GM12874 (cell line): Measurements from ENCODE around the gene PKNOX2.

Source experiments
- TF ChIP-seq, protein P1 (sequence below): IDR thresholded peaks from 2 replicates; pipeline ENCODE4 v1.5.1; 2011; ENCODE audit warnings: low read depth, mild to moderate bottlenecking, control low read depth, low read length, moderate library complexity; ENCODE audit not compliant: insufficient read depth

Gene PKNOX2

DNA sequence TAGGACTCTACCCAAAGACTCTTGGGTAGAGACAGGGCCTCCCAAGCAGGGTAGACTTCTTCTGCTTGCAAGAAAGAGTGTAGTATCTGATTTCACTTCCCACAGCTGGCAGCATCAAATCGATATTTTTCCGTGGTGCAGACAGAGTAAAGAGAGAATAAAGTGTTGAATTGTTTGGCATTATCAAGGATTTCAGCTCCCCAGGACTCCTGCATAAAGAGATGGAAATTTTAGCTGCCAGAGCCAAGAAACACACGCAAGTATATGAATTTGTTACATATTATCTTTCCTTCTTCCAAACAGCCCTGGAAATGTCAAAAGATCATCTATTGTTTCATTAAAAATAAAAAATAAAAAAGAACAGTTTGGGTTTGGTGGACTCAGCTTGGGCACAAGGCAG, 136.8 kb downstream of the PKNOX2 start:
- TF ChIP-seq, protein P1, sequence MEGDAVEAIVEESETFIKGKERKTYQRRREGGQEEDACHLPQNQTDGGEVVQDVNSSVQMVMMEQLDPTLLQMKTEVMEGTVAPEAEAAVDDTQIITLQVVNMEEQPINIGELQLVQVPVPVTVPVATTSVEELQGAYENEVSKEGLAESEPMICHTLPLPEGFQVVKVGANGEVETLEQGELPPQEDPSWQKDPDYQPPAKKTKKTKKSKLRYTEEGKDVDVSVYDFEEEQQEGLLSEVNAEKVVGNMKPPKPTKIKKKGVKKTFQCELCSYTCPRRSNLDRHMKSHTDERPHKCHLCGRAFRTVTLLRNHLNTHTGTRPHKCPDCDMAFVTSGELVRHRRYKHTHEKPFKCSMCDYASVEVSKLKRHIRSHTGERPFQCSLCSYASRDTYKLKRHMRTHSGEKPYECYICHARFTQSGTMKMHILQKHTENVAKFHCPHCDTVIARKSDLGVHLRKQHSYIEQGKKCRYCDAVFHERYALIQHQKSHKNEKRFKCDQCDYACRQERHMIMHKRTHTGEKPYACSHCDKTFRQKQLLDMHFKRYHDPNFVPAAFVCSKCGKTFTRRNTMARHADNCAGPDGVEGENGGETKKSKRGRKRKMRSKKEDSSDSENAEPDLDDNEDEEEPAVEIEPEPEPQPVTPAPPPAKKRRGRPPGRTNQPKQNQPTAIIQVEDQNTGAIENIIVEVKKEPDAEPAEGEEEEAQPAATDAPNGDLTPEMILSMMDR: no peak

DNA sequence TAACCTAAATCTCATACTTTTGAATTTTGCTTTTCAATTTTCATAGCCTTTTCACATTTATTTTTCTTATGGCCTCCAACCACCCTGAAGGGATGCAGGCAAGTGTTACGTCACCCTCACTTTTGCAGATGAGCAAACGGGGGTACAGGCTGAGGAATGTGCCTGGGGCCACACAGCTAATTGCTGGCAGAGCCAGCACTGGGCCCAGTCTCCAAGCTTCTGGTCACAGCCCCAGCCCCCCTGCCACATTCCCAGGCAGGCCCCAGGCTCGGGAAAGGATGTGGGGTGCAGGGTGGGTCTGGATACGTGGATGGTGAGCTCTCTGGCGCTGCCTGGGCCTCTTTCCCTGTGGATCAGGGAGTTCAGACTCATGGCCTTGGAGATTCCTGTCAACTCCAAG, 138.6 kb downstream of the PKNOX2 start:
- TF ChIP-seq, protein P1: no peak

DNA sequence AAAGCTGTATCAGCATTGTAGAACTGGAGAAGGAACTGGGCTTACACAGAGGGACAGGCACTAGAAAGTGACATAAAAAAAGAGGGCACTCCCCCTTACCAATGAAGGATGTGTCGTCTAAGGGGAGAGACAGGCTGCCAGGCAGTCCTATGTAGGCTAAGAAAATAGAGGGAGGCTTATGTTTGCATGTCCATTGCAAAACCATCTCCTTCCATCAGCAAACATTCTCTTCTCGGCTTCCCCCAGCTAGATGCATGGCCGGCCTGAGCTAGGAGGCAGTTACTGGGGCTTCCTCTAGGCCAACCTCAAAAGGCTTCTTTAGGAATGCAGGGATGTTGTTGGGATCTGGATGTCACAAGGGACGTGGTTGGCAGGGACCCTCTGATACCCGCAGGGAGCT, 139.1 kb downstream of the PKNOX2 start:
- TF ChIP-seq, protein P1: no peak

DNA sequence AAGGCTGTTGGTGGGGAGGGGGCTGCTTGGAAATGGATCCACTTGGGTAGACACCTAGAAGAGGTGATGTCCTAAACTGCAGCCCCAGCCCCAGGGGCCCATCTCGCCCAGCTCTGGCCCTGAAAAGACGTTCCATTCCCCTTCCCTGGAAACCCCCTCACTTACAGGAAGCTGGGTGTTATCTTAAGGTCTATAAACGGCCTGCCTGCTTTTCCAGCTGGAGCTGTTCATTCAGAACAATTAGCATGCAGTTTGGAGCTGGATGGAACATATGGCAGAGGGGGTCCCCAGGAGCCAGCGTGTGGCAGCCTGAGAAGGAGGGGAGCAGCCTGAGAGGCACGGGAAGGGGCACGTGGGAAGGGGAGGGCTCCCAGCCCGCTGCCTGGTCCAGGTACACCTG, 139.6 kb downstream of the PKNOX2 start:
- TF ChIP-seq, protein P1: no peak

DNA sequence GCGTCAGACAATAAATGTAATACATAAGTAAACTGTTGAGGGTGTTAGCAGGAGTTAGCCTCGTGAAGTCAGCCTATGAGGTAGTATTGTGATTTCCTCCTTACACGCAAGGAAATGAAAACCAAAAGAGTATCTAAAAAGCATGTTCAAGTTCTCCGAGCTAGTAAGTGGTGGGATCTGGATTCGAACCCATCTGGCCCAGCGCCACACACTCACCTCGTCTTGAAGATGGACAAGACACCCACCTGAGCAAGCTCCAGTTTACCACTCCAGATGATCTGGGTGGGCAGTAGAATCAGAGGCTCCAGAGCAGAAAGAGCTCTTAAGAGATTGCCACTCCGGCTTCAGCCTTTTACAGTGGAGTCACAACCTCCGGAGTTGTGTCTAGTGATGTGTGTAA, 140.3 kb downstream of the PKNOX2 start:
- TF ChIP-seq, protein P1: no peak

DNA sequence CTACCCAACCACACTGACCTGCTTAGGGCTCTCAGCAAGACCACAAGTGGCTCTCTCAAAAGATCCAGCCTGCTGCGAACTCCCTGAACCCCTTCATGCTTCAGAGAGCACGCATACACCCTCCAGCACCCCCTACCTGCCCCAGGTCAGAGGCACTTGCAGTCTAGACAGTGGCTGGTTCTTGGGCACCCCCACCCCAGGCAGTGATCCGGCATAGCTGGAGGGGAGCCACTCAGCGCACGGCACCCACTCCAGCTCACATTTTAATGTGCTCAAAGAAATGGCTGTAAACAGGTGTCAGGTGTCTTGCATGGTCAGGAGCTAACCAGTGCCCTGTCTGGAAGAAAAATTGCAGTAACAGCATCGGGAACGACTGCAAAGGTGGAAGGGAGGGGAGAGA, 140.8 kb downstream of the PKNOX2 start:
- TF ChIP-seq, protein P1: no peak

DNA sequence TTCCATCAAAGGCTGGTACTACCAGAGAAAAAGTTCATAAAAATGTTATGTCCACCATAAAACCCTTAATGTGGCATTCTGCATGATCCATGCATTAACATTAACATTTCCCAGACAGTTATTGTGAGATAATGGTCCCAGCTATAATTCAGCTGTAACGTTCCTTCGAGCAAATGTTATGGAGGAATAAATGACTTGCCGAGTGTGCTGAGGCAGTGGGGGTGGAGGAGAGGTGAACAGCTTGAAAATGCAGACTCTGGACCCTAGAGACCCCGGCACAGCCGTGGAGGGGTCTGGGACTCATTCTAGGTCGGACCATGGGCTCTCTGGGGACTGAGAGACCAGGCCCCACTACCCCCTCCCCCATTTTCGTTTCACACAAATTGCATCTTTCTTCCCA, 141.9 kb downstream of the PKNOX2 start:
- TF ChIP-seq, protein P1: no peak

DNA sequence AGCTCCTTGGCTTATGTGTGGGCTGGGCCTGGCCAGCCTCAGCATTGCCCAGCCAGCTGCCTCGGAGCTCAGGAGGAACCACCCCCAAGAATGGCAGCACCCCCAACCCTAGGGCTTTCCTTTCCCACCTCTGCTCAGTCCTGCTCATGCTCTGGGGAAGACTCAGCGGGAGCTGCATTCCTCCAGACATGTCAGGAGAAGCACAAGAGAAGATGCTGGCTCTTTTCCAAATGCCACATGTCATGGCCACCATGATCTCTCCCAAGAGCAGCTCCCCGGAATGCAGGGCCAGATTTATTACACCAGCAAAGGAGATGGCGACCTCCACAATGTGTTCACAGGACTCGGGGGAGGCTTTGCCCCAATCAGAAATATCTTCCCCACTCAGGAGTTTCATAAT, 143.7 kb downstream of the PKNOX2 start:
- TF ChIP-seq, protein P1: no peak
